Medulla oblongata (tissue), 1 donor: Measurements from ENCODE around the gene RMND5B.
"Not testable (repeated sequence)": the region's sequence is repeated elsewhere in the genome, so short reads cannot be mapped to it uniquely, and the experiment has no call there.

ENCODE experiments used
- DNase-seq: peaks from one replicate; pipeline ENCODE4 v3.0.0-alpha.2; 2015; ENCODE audit errors: extremely low spot score

The RMND5B gene

GRCh38 chr5:178130576-178131445 is at the start of gene RMND5B:
RMND5B (plus strand) TSS chr5:178131014; CDS start chr5:178138120, 7,106 bp downstream.
- peak; percentile 82 for DNase-seq

- no peak for DNase-seq
These were observed 49.1 kb upstream of the RMND5B start for GRCh38 chr5:178081571-178082243.

- DNase-seq = no peak
These were observed 46.9 kb upstream of the RMND5B start for GRCh38 chr5:178083922-178084321.

GRCh38 chr5:178085316-178085715 is 45.5 kb upstream of the RMND5B start:
- no peak for DNase-seq

- DNase-seq = no peak
These were observed 44.5 kb upstream of the RMND5B start for GRCh38 chr5:178086266-178086665.

GRCh38 chr5:178087199-178087598 is 43.6 kb upstream of the RMND5B start:
- DNase-seq = not testable (repeated sequence)

- no peak for DNase-seq
These were observed 40.0 kb upstream of the RMND5B start for GRCh38 chr5:178090856-178091255.

- no peak for DNase-seq
These were observed 37.7 kb upstream of the RMND5B start for GRCh38 chr5:178093134-178093533.

- DNase-seq = no peak
These were observed 36.5 kb upstream of the RMND5B start for GRCh38 chr5:178094345-178094744.

GRCh38 chr5:178098685-178099084 is 32.1 kb upstream of the RMND5B start:
- DNase-seq = no peak

- DNase-seq = no peak
These were observed 27.2 kb upstream of the RMND5B start for GRCh38 chr5:178103612-178104011.

GRCh38 chr5:178104492-178104891 is 26.3 kb upstream of the RMND5B start:
- no peak for DNase-seq

- no peak for DNase-seq
These were observed 24.7 kb upstream of the RMND5B start for GRCh38 chr5:178106086-178106485.

GRCh38 chr5:178106556-178107239 is 24.1 kb upstream of the RMND5B start:
- no peak for DNase-seq

- DNase-seq = no peak
These were observed 23.0 kb upstream of the RMND5B start for GRCh38 chr5:178107756-178108310.

- no peak for DNase-seq
These were observed 22.4 kb upstream of the RMND5B start for GRCh38 chr5:178108446-178108845.

GRCh38 chr5:178108966-178109365 is 21.8 kb upstream of the RMND5B start:
- DNase-seq = no peak

- DNase-seq = no peak
These were observed 20.3 kb upstream of the RMND5B start for GRCh38 chr5:178110511-178110910.

- no peak for DNase-seq
These were observed 18.9 kb upstream of the RMND5B start for GRCh38 chr5:178111925-178112324.

- no peak for DNase-seq
These were observed 18.3 kb upstream of the RMND5B start for GRCh38 chr5:178112545-178112944.

- DNase-seq = no peak
These were observed 17.6 kb upstream of the RMND5B start, which contains the start of gene N4BP3 for GRCh38 chr5:178113141-178113787. N4BP3 (plus strand) TSS chr5:178113532; CDS start chr5:178119584, 6,052 bp downstream.
